OCI-LY7 (cell line): Measurements from ENCODE around the gene SIPA1L3. TPM values are rescaled to one million over a fixed set of nuclear protein-coding genes. Genes with fewer than 3 reads are reported as not detected.

ENCODE experiments used
- BruUV-seq: library from RNA; stranded (reverse); fragments of 400-500 nt; replicated peaks from 2 replicates; lab custom pipeline; 2021; lab: Mats Ljungman, UMichigan
- CTCF ChIA-PET: fragments of 300-600 bp; sonication (Branson Sonifier 250); formaldehyde crosslinking; loops from one replicate; lab custom pipeline; 2022; ENCODE audit warnings: antibody characterized with exemption; ENCODE audit not compliant: unreplicated experiment; lab: Charles Lee
- POLR2A ChIA-PET: fragments of 300-600 bp; sonication (Branson Sonifier 250); formaldehyde crosslinking; loops from one replicate; lab custom pipeline; 2022; ENCODE audit warnings: antibody characterized with exemption; lab: Charles Lee
- DNase-seq: peaks from one replicate; pipeline ENCODE4 v3.0.0-alpha.2; 2015; ENCODE audit warnings: low spot score
- H2AFZ ChIP-seq: fragments of 200-600 bp; sonication (generic), shearing (Covaris generic); 2 replicates; pipeline ENCODE4 v1.6.1; 2014; ENCODE audit warnings: mild to moderate bottlenecking, antibody characterized with exemption, low read length, moderate library complexity
- H3K27ac ChIP-seq: fragments of 200-600 bp; sonication (generic); 2 replicates; pipeline ENCODE4 v1.5.1; 2014; ENCODE audit warnings: mixed run types, low read depth, mild to moderate bottlenecking, moderate library complexity, low read length, inconsistent platforms; ENCODE audit not compliant: poor library complexity, severe bottlenecking
- H3K36me3 ChIP-seq: fragments of 200-600 bp; sonication (generic); 2 replicates; pipeline ENCODE4 v1.6.1; 2014; ENCODE audit warnings: mild to moderate bottlenecking, antibody characterized with exemption, low read length, moderate library complexity, mixed read lengths; ENCODE audit not compliant: insufficient read depth
- H3K4me1 ChIP-seq: fragments of 200-600 bp; sonication (generic); 2 replicates; pipeline ENCODE4 v1.5.1; 2014; ENCODE audit warnings: mild to moderate bottlenecking, low read length; ENCODE audit not compliant: insufficient read depth, poor library complexity, severe bottlenecking
- H3K4me2 ChIP-seq: fragments of 200-600 bp; sonication (generic); 2 replicates; pipeline ENCODE4 v1.6.1; 2014; ENCODE audit warnings: mild to moderate bottlenecking, low read length
- H3K4me3 ChIP-seq: fragments of 200-600 bp; sonication (generic); 2 replicates; pipeline ENCODE4 v1.5.1; 2014; ENCODE audit warnings: mild to moderate bottlenecking, low read depth, low read length; ENCODE audit not compliant: poor library complexity, severe bottlenecking
- H3K79me2 ChIP-seq: fragments of 200-600 bp; sonication (generic); 2 replicates; pipeline ENCODE4 v1.6.1; 2016; ENCODE audit warnings: low read depth, mild to moderate bottlenecking, low read length, moderate library complexity, mixed read lengths; ENCODE audit not compliant: insufficient read depth
- H3K9me2 ChIP-seq: fragments of 200-600 bp; sonication (generic); 2 replicates; pipeline ENCODE4 v1.6.1; 2016; ENCODE audit warnings: mild to moderate bottlenecking, low read length, mixed read lengths; ENCODE audit not compliant: insufficient read depth
- H3K9me3 ChIP-seq: fragments of 200-600 bp; sonication (generic); 2 replicates; pipeline ENCODE4 v1.6.1; 2014; ENCODE audit warnings: mild to moderate bottlenecking, mixed run types, low read length, mixed read lengths
- H4K20me1 ChIP-seq: fragments of 200-600 bp; sonication (generic); 2 replicates; pipeline ENCODE4 v1.6.1; 2014; ENCODE audit warnings: mild to moderate bottlenecking, antibody characterized with exemption, low read length, moderate library complexity, mixed read lengths; ENCODE audit not compliant: insufficient read depth
- EZH2phosphoT487 ChIP-seq: fragments of 200-600 bp; sonication (generic); IDR thresholded peaks from 2 replicates; pipeline ENCODE4 v1.6.1; 2018; ENCODE audit warnings: low read depth, borderline replicate concordance, mild to moderate bottlenecking, mixed run types, antibody characterized with exemption, low read length, moderate library complexity, mixed read lengths
- intact Hi-C: fragments of 100-400 bp; cut with micrococcal nuclease; formaldehyde crosslinking; loops from one replicate; pipeline ENCODE4 v1.10.0; 2022; ENCODE audit not compliant: unreplicated experiment
- total RNA-seq, 2 experiments: library from RNA; depleted of rRNA in 1 of 2; stranded (reverse); fragments of >200 nt in 1 of 2; shearing (Covaris generic) in 1 of 2; gene quantifications; 2 replicates each; pipeline ENCODE4 v1.2.3, GENCODE V29; 2014 to 2022
- TF ChIP-seq, protein P1 (sequence below): fragments of 200-600 bp; sonication (generic); conservative IDR thresholded peaks from 2 replicates; pipeline ENCODE4 v1.5.1; 2014; ENCODE audit warnings: mild to moderate bottlenecking, antibody characterized with exemption, low read length, moderate library complexity, mixed read lengths

The SIPA1L3 gene
- total RNA-seq, 2 experiments from 2014 or later = 21.2 to 84.4 TPM

DNA sequence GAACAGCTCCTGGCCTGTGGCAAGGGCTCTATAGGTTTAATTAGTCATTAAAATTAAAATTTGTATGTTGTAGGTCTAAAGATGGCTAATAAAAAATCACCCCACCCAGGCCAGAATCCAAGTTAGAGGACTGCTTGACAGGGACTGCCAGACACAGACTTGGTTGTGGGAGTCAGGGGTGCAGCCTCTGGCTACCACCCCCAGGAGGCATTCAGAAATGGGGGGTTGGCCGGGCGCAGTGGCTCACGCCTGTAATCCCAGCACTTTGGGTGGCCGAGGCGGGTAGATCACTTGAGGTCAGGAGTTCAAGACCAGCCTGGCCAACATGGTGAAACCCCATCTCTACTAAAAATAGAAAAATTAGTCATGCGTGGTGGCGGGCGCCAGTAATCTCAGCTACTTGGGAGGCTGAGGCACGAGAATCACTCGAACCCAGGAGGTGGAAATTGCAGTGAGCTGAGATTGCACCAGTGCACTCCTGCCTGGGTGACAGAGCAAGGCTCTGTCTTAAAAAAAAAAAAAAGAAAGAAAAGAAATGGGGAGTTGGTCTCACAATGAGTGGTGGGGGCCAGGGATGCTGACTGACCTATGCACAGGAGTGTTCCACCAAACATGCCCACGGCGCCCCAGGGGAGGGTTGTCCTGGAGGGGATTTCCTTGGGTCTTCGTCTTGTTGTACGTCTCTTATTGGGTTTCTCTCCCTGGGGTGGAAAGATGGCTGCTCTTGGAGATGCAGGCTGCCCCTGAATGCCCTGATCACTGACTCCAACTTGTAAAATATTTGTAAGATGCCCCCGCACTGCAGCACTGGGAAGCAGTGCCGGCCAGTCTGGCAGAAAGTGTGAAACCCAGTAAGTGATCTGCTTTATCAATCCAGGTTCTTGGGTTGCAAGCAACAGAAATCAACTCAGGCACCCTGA is 68.8 kb downstream of the SIPA1L3 start:
- H3K27ac ChIP-seq = peak overlapping the region; percentile 100
- CTCF ChIA-PET = interaction anchor here (0.5 to 1.9 kb wide), 4 partner anchors 11 to 71 kb away, joined by 3 to 7 read pairs (median 4); no protein-coding TSS in a partner anchor
- intact Hi-C loops = loop anchor here (1.0 to 10.0 kb wide), 4 partner anchors 68 to 876 kb away; partner anchors contain the start of gene DPF1

DNA sequence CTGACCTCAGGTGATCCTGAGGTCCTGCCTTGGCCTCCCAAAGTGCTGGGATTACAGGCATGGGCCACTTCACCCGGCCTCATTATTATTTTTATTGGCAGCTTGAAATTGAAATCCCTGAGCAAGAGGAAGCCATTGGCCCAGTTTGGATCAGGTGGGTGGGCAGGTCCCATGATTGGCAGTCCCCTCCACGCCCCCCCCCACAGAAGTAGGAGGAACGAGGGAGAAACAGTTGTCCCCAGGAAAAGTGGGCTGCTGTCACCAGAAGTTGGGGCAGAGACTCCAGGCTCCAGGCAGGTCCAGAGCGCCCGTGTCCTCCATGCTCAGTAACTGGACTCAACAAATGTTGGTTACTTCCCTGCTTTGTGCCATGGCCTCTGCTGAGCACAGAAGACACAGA is 70.4 kb downstream of the SIPA1L3 start:
- no peak for TF ChIP-seq EZH2phosphoT487
- TF ChIP-seq, protein P1, sequence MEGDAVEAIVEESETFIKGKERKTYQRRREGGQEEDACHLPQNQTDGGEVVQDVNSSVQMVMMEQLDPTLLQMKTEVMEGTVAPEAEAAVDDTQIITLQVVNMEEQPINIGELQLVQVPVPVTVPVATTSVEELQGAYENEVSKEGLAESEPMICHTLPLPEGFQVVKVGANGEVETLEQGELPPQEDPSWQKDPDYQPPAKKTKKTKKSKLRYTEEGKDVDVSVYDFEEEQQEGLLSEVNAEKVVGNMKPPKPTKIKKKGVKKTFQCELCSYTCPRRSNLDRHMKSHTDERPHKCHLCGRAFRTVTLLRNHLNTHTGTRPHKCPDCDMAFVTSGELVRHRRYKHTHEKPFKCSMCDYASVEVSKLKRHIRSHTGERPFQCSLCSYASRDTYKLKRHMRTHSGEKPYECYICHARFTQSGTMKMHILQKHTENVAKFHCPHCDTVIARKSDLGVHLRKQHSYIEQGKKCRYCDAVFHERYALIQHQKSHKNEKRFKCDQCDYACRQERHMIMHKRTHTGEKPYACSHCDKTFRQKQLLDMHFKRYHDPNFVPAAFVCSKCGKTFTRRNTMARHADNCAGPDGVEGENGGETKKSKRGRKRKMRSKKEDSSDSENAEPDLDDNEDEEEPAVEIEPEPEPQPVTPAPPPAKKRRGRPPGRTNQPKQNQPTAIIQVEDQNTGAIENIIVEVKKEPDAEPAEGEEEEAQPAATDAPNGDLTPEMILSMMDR = no peak
- intact Hi-C loops = loop anchor here (5.0 to 10.0 kb wide), 2 partner anchors 247 to 875 kb away; partner anchors contain the start of gene DPF1
- peaks cover 79% of the 10 kb centered on the region for H3K79me2 ChIP-seq
- H3K9me3 ChIP-seq = peaks cover 8% of the 10 kb centered on the region; the same call in 1 of the 2 replicates
- peak overlapping the region; percentile 26 for H3K4me3 ChIP-seq
- no peaks in the 10 kb centered on the region for H3K9me2 ChIP-seq
- peak overlapping the region; percentile 97 for H3K4me2 ChIP-seq
- DNase-seq = peak; percentile 25
- no peak overlapping the region for H2AFZ ChIP-seq
- peaks cover 21% of the 10 kb centered on the region for H3K36me3 ChIP-seq
- POLR2A ChIA-PET = interaction anchor here (0.6 to 1.8 kb wide), 6 partner anchors 13 to 150 kb away, joined by 3 to 7 read pairs (median 5); no protein-coding TSS in a partner anchor
- H4K20me1 ChIP-seq = no peaks in the 10 kb centered on the region
- peak overlapping the region; percentile 100 for H3K27ac ChIP-seq
- CTCF ChIA-PET = interaction anchor here (1.6 to 1.9 kb wide), 3 partner anchors 9 to 71 kb away, joined by 4 to 7 read pairs (median 6); partner anchors contain the start of gene WDR87
- peaks cover 91% of the 10 kb centered on the region for H3K4me1 ChIP-seq
- BruUV-seq = no TSS peak

More for the DNA sequence above, 68.8 kb downstream of the SIPA1L3 start:
- H3K4me3 ChIP-seq = no peak overlapping the region
- no peak overlapping the region for H2AFZ ChIP-seq
- H3K79me2 ChIP-seq = peaks cover 77% of the 10 kb centered on the region; the same call in 1 of the 2 replicates
- H3K4me2 ChIP-seq = peak overlapping the region; percentile 51
- H4K20me1 ChIP-seq = no peaks in the 10 kb centered on the region
- H3K36me3 ChIP-seq = peaks cover 28% of the 10 kb centered on the region
- POLR2A ChIA-PET = interaction anchor here (0.6 to 1.8 kb wide), 9 partner anchors 12 to 76 kb away, joined by 3 to 7 read pairs (median 4); partner anchors contain the start of gene SIPA1L3
- DNase-seq = no peak
- TF ChIP-seq, protein P1 = no peak
- TF ChIP-seq EZH2phosphoT487 = no peak
- H3K4me1 ChIP-seq = peaks cover 76% of the 10 kb centered on the region
- no TSS peak for BruUV-seq
- no peaks in the 10 kb centered on the region for H3K9me2 ChIP-seq
- peaks cover 23% of the 10 kb centered on the region; the same call in 1 of the 2 replicates for H3K9me3 ChIP-seq
